Measurements from ENCODE around the gene HBQ1. TPM values are rescaled to one million over a fixed set of nuclear protein-coding genes. Genes with fewer than 3 reads are reported as not detected.

Gene HBQ1
- total and polyA plus RNA-seq, 2 of the 4 experiments (the other 2 are of a cell fraction) = 0.92 TPM; not detected in 1

DNA sequence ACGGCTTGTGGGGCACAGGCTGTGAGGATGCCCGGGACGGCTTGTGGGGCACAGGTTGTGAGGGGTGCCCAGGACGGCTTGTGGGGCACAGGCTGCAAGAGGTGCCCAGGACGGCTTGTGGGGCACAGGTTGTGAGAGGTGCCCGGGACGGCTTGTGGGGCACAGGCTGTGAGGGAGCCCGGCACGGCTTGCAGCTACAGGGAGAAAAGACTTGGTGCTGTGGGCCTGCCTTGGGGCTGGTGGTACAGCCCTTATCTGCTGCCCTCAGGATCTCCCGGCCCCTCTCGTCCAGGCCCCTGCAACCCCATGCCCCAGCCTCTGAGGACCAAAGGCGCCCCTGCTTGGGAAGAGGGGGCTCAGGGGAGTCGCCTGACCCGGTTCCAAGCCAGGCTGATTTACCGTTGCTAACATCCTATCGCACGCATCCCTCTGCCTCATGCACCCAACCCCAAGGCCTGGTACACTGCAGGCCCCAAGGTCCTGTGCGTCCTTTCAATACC lies 19.5 kb upstream of the HBQ1 start:
- no peak overlapping the region for H3K9ac ChIP-seq (ENCODE audit: low read depth, low read length)
- no peak overlapping the region for H2AK5ac ChIP-seq (ENCODE audit: low read depth, low read length)
- H4K8ac ChIP-seq (ENCODE audit: low read depth in 2 of 2, low read length in 2 of 2) = no peak overlapping the region
- H3K36me3 ChIP-seq (ENCODE audit: control insufficient read depth, insufficient read depth, low read length) = no peaks in the 10 kb centered on the region
- no peaks in the 10 kb centered on the region; the same call in 1 of the 2 replicates for H3K4me1 ChIP-seq (ENCODE audit: control insufficient read depth, insufficient read depth, low read length)
- no peak overlapping the region for H2BK15ac ChIP-seq (ENCODE audit: low read depth, low read length)
- CTCF ChIA-PET = no interaction called here
- H4K20me1 ChIP-seq (ENCODE audit: insufficient read depth, low read length) = peaks cover 5% of the 10 kb centered on the region; the same call in 1 of the 2 replicates
- peak overlapping the region; percentile 33 for H2AFZ ChIP-seq (replicated peaks; ENCODE audit: low read length, poor library complexity)
- H3K4me2 ChIP-seq (ENCODE audit: low read depth, low read length) = no peak overlapping the region
- no TSS peak for BruUV-seq (replicated peaks)
- no peak overlapping the region for H2AK9ac ChIP-seq (replicated peaks; ENCODE audit: low read depth, low read length, poor library complexity)
- no peak overlapping the region for H3K18ac ChIP-seq (ENCODE audit: low read depth, low read length)
- H2BK20ac ChIP-seq (ENCODE audit: low read depth, low read length) = no peak overlapping the region
- H3K23ac ChIP-seq (ENCODE audit: low read depth, low read length) = no peak overlapping the region
- no peak overlapping the region for H3K4me3 ChIP-seq (ENCODE audit: insufficient read depth, low read depth, low read length)
- no peak overlapping the region for H2BK5ac ChIP-seq (ENCODE audit: low read depth, low read length, poor library complexity, severe bottlenecking)
- TF ChIP-seq POLR2A (IDR thresholded peaks at IDR 0.05; ENCODE audit: low read depth, low read length) (no peak), CEBPB (IDR thresholded peaks at IDR 0.05; ENCODE audit: low read depth, low read length) (no peak), MXI1 (IDR thresholded peaks at IDR 0.05; ENCODE audit: borderline replicate concordance, low read depth, low read length) (no peak), CHD1 (IDR thresholded peaks at IDR 0.05; ENCODE audit: low read depth, low read length) (no peak), NFE2L2 (IDR thresholded peaks at IDR 0.05; ENCODE audit: low read depth, low read length) (no peak), RFX5 (IDR thresholded peaks at IDR 0.05; ENCODE audit: low read depth, low read length) (no peak), MAFK (IDR thresholded peaks at IDR 0.05; ENCODE audit: low read depth, low read length) (no peak), SMC3 (IDR thresholded peaks at IDR 0.05; ENCODE audit: low read depth, low read length) (no peak), CTCF (conservative IDR thresholded peaks at IDR 0.05; ENCODE audit: low read depth, low read length) (no peak), RCOR1 (IDR thresholded peaks at IDR 0.05; ENCODE audit: insufficient replicate concordance, low read length) (no peak), ELK1 (IDR thresholded peaks at IDR 0.05; ENCODE audit: borderline replicate concordance, low read depth, low read length) (no peak), MAZ (IDR thresholded peaks at IDR 0.05; ENCODE audit: borderline replicate concordance, low read depth, low read length) (no peak), BHLHE40 (IDR thresholded peaks at IDR 0.05; ENCODE audit: low read depth, low read length) (no peak), FOS (IDR thresholded peaks at IDR 0.05; ENCODE audit: low read depth, low read length) (no peak), RAD21 (IDR thresholded peaks at IDR 0.05; ENCODE audit: low read length) (no peak)
- TF ChIP-seq, protein P1, sequence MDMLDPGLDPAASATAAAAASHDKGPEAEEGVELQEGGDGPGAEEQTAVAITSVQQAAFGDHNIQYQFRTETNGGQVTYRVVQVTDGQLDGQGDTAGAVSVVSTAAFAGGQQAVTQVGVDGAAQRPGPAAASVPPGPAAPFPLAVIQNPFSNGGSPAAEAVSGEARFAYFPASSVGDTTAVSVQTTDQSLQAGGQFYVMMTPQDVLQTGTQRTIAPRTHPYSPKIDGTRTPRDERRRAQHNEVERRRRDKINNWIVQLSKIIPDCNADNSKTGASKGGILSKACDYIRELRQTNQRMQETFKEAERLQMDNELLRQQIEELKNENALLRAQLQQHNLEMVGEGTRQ (IDR thresholded peaks at IDR 0.05; ENCODE audit: low read depth, low read length) = no peak
- in situ Hi-C loops (cut with MboI; ENCODE audit: low sequenced_read_pairs) = no loop called here
- POLR2A ChIA-PET (ENCODE audit: unreplicated experiment) = no interaction called here
- no peak overlapping the region for H3K4ac ChIP-seq (ENCODE audit: low read depth, low read length)
- H3K56ac ChIP-seq (ENCODE audit: extremely low read depth, insufficient read depth, low read length) = no peak overlapping the region
- WGBS, 2 experiments (ENCODE audit: extremely low coverage in 2 of 2, insufficient read length in 1 of 2) = 78% methylated on average over 6 of the region's 18 CpGs; no CpG with 5 or more reads in 1 of the 2 experiments
- no peaks in the 10 kb centered on the region for H3K79me1 ChIP-seq (ENCODE audit: low read depth in 1 of 2, low read length in 2 of 2)
- no peak overlapping the region for H4K5ac ChIP-seq (ENCODE audit: low read depth, low read length)
- DNase-seq (no peak), ATAC-seq (ENCODE audit: low read depth) (no peak)
- no peaks in the 10 kb centered on the region for H3K9me1 ChIP-seq (ENCODE audit: insufficient read depth, low read length)
- no peak overlapping the region for H2BK120ac ChIP-seq (ENCODE audit: low read depth, low read length)
- H3K27ac ChIP-seq (ENCODE audit: insufficient read depth, low read length) = no peak overlapping the region
- dilution Hi-C loops (cut with HindIII; ENCODE audit: low sequenced_read_pairs, unreplicated experiment) = no loop called here
- no peaks in the 10 kb centered on the region for H3K9me3 ChIP-seq (ENCODE audit: control insufficient read depth, insufficient read depth, low read length)
- intact Hi-C loops (cut with micrococcal nuclease) = no loop called here
- no peak overlapping the region for H4K91ac ChIP-seq (ENCODE audit: insufficient read depth, low read depth, low read length)
- peaks cover 42% of the 10 kb centered on the region for H3K27me3 ChIP-seq (ENCODE audit: control insufficient read depth, insufficient read depth, low read length)
- H3K14ac ChIP-seq (replicated peaks; ENCODE audit: low read depth, low read length) = no peak overlapping the region

Data from IMR-90 (cell line).